ENCODE data around the gene FRMD4B.

Gene FRMD4B

DNA sequence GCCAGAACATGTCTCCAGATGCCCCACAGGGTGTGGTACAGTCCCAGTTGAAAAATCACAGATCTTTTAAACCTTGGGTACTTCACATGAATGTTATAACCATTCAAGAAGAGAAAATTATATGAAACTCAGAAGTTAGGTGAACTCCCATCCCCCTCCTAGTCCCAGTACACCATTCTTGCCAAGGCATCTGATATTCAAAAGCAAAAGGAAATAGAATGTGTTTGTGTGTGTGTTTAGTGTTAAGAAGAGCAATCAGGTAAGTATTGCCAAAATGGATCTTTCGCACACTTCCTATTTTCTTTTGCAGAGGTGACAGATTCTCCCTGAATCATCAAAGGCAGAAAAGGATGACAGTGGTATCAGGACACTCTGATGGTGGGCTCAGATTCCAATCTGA lies 219.4 kb downstream of the FRMD4B start:
- DNase-seq (ENCODE audit: low spot score) = no peak

DNA sequence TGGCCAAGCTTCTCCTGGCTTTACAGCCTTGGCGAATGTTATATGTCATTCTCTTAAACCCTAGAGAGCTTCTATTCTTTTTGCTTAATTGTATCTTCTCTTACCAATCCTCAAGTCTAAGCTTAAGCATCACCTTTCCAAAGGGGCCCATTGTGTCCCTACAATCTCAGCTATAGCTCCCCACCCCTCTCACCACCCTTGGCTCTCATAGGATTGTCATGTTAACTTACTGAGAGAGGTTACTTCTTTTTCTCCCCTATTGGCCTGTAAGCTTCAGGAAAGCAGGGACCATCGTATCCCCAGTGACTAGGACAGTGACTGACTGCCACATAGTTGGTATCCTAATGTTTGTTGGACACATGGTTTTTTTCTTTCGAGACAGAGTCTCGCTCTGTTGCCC lies 220.1 kb downstream of the FRMD4B start:
- DNase-seq (ENCODE audit: low spot score) = no peak

DNA sequence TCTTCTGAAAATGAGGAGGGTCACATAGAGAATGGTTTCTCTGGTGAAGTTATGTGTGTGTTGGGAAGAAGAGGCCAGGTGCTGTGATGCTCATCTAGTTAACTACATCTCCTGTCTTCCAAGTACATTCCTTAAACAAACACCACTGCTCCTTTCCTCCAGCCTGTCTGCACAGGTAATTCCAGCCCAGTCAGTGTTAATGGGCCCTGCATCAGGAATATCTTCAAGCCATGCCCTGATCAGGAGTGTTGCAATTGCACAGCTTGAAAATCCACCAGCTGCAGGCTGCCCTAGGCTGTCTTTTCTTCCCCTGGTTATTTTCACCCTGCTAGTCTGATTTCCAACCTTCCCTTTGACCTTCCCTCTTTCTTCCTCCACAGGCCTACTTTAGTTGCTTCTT lies 221.6 kb downstream of the FRMD4B start:
- DNase-seq (ENCODE audit: low spot score) = no peak

DNA sequence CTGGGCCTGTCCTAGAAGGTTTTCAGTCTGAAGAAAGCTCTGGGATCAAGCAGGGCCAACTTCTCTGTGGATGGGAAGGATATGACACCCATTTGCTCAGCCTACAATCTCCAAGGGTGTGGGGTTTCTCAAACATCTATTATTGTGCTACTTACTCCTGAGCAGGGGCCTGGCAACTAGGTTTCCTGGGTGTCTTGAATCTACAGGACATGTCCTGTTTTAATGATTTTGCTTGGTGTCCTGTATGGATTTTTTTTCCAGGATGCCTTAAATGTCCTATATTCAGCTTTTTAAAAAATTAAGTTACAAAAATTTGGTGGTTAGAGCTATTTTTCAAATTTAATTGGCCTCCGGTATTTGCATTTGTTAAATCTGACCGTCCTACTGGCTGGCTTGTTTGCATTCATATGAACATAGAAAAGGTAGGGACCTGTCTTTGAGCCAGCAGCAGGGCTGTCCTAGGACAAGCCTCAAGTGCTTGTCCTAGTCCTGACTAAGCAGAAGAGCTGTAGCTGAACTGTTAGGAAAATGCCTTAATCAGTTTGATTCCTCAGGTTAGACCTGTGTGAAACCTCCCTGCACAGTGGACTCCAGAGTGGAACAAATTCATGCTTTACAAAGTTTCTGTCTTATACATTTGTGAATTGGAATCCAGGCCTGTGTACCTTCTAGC lies 223.4 kb downstream of the FRMD4B start:
- no peak for DNase-seq (ENCODE audit: low spot score)

DNA sequence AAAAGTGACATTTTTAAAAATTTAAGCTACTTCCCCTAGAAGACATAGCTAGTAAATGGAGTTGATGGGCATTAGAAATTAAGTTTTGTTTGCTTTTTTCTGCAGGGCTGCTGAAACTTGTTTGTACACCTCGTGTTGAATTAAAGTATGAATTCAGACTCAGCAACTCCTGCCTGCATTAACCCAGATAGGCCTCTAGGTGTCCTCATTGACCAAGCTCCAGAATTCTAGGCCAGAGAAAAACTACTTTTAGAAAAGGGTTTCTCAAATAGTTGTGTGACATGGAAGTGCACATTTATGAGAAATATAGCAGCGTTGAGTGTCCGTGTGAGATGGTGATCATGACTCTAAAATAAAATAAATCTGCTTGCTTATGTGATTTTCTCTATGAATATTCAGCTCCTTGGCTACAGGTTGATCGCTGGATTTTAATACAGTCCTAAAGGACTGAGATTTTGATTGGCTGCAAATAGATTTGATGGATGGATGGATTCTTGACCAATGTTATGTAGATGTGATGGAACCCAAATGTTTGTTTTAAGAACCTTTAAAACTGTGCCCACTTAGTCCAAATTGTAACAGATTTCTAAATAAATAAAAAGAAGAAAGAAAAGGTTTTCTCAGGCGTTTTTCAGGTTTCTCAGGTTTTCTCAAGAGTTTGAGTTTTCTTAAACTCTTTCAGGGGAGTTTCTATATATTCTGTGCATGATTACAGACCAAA lies 224.1 kb downstream of the FRMD4B start:
- DNase-seq (ENCODE audit: low spot score) = peak; percentile 58

DNA sequence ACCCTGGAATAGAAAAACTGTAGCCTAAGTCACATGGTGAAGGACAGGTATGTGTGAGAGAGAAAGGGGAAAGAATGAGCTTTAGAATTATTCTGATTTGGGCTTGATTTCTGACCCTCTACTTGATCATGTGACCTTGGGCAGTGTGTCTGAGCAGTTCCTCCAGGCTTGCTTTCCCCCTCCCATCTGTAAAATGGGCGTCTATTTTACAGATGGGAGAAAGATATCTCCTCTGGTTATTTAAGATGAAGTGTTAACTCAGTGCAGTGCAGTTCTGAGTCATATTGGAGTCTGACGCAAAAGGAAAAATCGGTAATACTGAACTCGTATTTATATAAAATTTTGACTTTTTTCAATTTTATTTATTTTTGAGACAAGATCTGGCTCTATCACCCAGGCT lies 225.4 kb downstream of the FRMD4B start:
- no peak for DNase-seq (ENCODE audit: low spot score)

DNA sequence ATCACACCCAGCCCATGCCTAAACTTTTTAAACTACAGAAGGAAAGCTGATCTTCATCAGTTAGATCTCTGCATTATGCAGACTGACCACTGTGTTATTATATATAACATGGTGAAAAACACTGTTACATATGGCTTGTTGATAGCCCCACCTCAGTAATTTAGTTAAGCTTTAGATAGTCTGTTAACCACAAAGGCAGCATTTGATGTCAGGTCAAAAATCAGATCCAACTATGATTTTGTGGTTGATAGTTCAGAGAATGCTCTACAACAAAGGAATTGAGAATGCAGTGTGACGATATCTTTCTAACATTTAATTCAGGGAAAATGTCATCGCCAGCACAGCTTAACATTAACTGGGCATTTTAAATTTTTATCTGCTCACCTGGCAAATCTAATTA lies 225.8 kb downstream of the FRMD4B start:
- DNase-seq (ENCODE audit: low spot score) = no peak

DNA sequence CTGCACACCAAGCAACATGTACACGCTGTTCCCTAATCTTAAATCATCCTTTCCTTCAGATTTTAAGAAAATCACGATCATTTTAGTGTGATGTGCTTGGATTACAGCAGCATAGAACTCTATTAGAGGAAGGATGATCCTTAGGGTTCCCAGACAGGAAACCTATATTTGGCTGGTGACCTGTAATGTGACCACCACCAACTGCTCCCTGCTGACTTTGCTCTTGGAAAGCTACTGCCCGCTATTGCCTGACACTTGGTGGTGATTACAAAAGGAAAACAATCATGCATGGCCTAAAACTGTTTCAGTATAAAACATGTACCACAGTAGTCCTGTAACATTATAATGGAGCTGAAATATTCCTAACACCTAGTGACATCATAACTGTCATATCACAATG lies 236.3 kb downstream of the FRMD4B start:
- no peak for DNase-seq (ENCODE audit: low spot score)

DNA sequence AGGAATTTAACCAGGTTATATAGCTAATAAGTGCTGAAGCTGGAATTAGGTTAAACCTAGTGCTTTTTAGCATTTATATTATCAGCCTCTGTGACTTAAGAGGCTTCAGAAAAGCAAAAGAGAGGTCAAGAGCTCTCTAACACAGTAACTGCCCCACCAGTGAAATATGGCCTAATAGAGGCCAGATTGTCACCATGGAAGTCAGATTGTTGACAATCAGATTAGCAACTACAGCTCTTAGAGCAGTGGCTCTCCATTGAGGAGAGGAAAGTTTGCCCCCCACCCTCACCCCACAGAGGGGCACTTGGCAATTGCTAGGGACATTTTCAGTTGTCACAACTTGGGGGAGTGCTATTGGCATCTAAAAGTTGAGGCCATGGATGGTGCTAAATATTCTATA lies 240.2 kb downstream of the FRMD4B start:
- DNase-seq (ENCODE audit: low spot score) = no peak

DNA sequence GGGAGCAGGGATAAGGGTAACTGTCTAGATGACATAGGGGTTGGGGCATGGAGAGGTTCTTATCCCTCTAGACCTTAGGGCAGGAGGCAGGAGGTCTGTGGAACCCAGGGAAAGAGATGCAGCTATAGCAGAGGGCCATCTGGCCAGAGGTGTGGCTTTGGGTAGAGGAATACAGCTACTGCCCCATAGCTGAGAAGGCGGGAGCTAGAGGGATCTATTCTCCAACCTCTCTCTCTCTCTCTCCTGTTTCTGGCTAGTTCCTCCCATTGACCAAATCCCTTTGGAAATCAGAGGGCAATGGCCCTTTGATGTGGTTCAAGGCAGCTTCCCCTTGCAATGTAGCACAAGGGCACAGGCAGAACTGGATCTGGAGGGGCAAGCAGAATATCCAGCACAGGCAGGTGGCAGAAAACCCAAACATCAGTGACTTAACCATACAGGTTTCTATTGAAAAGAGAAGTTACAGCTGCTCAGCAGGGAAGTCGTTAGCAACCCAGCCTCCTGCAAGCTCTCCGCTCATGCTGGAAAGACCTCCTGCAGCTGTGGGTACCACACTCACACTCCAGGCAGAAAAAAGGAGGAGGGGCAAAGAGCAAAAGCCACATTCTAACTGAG lies 241.2 kb downstream of the FRMD4B start:
- DNase-seq (ENCODE audit: low spot score) = no peak

DNA sequence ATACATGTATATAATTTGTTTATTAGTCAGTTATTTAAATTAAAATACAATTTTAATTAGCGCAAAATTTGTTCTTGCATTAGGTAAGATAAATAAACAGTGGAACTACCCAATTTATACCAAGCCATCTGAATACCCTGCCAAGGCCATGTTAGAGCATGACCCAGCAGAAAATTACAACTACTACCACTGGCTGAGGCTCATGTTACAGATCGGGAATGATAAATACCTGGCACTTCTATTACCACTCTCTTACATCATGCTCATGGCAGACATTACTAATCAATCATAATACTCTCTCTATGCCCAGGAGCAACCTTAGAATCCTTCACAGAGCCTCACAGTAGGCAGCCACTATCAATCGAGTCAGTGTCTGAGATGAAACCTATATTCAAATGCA lies 242.3 kb downstream of the FRMD4B start:
- DNase-seq (ENCODE audit: low spot score) = peak; percentile 3

DNA sequence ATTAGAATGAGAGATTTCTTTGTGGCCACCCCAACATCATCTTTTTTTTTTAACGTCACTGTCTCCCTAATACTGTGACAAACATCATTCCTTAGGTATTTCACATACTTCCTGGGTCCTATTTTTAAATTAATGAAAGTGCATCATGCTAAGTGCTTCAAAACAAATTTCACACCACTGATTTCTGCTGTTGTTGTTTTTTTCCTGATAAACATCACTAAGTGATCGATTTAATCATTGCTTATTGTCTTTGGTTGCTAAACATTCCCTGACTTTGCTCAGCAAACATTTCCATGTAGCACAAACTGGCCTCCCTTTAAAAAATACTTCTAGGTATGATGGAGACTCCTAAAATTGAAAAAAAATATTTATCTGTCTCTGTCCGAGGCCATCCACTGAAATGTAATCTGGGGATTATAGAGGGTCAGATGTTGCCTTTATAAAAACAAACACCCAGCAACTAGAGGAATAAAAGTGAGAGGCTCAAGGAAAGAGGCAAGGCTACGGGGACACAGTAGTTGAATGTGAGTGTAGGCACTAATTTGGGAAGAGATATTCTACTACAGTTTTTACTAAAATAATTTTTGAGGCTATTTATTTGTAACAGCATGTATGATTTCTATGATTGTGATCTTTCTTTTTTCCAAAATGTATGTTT lies 243.0 kb downstream of the FRMD4B start:
- DNase-seq (ENCODE audit: low spot score) = no peak

DNA sequence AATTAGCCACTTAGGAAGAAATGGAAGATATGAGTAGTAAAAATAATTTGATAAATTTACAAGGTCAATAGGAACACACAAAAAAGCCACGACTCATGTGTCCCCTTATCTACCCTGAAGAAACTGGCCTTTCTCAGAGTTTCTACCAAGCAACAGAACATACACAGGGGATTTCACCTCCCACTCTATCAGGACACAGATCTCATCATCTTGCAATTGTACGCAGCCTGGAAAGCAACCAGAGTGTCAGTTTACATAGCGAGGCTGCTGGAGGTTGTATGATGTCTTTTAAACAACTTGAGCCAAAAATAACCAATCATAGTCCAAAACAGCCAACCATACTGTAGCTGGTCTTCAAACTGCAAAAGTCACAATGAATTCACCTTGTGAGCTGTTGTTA lies 243.8 kb downstream of the FRMD4B start:
- no peak for DNase-seq (ENCODE audit: low spot score)

DNA sequence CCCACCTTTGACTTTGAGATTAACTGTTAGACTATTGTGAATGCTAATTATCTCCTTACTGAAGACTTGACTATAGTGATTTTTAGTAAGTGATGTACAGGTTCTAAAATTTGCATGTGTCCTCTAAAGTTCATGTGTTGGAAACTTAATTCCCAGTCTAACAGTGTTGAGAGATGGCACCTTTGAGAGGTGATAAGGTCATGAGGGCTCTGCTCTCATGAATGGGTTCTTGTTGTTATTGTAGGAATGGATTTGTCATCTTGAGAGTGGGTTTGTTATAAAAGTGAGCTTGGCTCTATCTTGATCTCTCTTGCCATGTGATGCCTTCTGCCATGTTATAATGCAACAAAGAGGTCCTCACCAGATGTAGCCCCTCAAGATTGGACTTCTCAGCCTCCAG lies 244.6 kb downstream of the FRMD4B start:
- no peak for DNase-seq (ENCODE audit: low spot score)

DNA sequence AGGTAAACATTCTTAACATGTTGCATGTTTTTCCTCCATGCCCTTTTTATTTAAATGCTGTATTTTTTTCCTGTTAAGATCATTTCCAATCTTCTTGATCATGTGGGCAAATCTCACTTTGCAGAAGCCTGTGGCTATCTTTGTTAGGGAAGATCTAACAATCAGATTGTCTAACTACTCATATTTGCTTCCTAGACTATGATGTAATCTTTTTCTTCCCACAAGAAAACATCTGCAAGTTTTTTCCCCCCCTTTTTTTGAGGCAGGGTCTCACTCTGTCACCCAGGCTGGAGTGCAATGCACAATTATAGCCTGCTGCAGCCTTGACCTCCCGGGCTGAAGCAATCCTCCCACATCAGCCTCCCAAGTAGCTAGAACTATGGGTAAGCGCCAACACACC lies 248.5 kb downstream of the FRMD4B start:
- DNase-seq (ENCODE audit: low spot score) = no peak

DNA sequence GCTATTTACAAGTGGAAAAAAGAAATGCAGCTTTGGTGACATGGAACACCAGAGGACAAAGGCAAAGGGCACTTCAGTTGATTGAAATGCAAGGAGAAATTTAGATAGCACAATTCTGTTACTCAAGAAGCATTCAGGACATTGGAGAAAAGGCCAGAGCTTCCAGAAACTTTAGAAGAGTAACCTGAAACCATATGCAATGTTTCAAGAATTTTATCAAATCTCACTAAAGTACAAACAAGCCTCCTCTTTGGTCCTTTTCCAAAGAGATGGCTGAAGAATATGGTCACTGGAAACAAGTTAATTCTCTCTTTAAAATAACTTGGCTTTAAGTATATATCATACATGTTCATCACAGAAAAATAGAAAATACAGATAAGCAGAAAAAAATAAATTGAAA lies 248.9 kb downstream of the FRMD4B start:
- no peak for DNase-seq (ENCODE audit: low spot score)

DNA sequence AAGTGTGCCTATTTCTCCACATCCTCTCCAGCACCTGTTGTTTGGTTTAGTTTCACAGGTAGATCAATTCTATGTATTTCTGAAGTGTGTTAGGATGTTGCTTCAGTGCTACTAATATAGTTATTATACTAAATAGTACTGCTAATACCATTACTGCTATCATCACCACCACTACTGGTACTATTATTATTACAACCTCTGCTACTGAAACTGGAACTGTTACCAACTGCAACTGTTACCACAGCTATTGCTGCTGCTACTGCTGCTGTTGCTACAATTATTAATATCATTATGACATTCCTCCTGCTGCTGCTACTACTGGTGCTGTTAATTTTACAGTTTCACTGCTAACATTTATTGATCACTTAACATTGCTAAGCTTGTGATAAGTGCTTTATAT lies 255.2 kb downstream of the FRMD4B start:
- no peak for DNase-seq (ENCODE audit: low spot score)

DNA sequence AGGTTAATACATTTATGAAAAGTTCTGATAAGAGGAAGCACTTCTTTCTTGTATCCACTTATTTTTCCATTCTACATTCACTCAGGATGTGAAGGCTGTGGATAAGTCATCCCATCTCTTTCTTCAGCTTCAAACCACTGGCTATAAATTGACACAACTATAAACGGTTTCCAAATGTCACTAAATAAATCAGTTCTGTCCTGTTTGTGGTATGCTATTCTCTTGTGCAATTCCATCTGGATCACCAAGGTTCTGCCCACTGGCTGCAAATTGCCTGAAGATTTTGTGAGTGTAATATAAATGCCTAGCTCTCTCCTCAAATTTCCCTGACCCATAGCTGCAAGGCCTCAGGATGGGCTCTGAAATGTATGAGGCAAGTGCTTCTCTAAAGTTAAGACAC lies 256.4 kb downstream of the FRMD4B start:
- no peak for DNase-seq (ENCODE audit: low spot score)

DNA sequence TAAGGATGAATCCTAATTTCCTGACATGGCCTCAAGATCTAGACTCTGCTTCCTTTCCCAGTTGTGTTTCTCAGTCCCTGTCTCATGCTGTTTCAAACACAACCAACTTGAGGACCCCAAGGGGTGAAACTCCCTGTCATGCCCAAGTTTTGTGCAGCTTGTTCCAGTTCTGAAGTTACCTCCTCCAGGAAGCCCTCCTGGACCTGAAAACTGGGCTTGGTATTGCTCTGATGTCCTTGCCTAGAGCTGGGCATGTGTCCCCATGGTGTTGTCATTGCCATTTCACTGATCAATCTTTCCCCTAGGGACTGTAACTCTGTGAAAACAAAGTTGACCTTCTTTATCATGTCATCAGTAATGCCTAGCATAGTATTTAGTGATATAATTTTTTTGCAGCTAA lies 257.4 kb downstream of the FRMD4B start:
- no peak for DNase-seq (ENCODE audit: low spot score)

DNA sequence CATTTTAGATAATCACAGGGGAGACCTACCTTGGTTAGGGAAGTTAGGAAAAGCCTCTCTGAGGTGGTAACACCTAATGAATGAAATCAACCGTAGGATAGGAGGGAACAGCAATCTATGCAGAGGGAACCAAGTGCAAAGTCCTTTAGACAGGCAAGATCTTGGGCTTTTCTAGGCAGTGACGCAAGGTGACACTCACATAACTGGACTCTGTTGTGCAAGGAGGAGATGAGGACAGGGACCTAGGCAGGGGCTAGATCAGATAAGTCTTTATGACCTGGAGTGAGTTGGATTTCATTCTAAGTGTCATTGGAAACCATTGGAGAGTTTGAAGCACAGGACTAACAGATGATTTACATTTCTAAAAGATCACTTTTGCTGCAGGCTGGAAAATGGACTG lies 258.9 kb downstream of the FRMD4B start:
- DNase-seq (ENCODE audit: low spot score) = no peak

DNA sequence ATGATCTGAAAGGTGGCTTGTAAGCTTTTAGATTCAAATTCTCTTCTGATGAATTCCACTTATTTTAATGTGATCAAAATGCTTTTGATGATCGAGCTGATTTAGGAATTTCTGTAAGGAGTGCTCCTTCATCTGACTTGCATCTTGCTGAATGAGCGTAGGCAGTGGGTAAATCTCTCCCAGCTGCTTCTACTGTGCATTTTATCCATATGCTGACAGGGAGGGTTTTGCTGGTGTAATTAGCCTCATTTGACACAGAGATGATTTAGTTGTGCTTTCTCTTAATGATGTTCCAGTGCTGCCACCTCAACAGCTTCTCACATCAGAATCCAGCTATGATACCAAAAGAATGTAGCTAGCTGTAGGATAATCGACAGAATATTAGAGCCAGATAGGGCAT lies 259.7 kb downstream of the FRMD4B start:
- DNase-seq (ENCODE audit: low spot score) = no peak

DNA sequence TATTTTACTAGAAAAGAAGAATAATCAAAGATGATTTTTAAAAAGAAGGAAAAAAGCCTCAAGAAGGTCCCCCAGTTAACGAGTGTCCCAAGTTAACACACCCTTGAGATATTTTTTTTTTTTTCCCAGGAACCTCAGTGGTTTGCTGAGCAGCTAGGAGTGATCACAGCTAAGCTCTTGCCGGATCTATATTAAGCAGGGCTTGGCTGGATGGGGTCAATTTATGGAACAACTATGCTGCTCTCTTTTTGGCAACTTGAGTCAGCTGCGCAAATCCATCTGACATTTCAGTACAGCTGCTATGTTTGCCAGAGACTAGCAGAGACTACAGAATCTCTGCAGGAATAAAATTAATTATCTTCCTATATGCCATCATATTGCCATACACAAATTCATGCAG lies 263.5 kb downstream of the FRMD4B start, which contains the start of gene LMOD3:
Gene LMOD3, minus strand, starts transcription at position 193 of the 400 bp plus-strand sequence. CDS start 209 bp downstream, outside the sequence.
- no peak for DNase-seq (ENCODE audit: low spot score)

DNA sequence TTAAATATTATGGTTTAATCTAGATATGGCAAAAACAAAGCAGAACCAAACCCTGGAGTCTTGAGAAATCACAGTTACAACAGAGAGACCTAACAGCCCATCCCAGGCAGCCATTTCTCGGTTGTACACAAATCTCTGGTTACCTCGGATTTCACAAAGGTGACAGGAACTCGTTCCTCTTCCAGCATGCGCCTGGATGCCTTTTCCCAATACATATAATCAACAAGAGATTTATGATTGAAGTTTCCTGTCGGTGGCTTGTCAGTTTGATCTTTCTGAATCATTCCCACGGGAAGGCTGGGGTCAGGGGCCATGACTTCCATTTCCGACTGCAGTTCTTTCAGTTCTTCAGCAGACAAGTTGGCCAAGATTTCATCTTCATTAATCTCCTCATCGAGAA lies 263.9 kb downstream of the FRMD4B start:
- DNase-seq (ENCODE audit: low spot score) = no peak
